ENCODE data around the gene ASB3.
"Not testable (repeated sequence)": the region's sequence is repeated elsewhere in the genome, so short reads cannot be mapped to it uniquely, and the experiment has no call there.

The ASB3 gene

GRCh38 chr2:53729143-53729762 lies 57.5 kb downstream of the ASB3 start:
- no peak for DNase-seq

- DNase-seq: no peak
Observed at GRCh38 chr2:53727921-53728320, 58.8 kb downstream of the ASB3 start.

- no peak for DNase-seq
Observed at GRCh38 chr2:53725662-53726061, 61.1 kb downstream of the ASB3 start.

- no peak for DNase-seq
Observed at GRCh38 chr2:53724536-53724935, 62.2 kb downstream of the ASB3 start.

GRCh38 chr2:53720944-53721343 lies 65.8 kb downstream of the ASB3 start:
- not testable (repeated sequence) for DNase-seq

- DNase-seq: no peak
Observed at GRCh38 chr2:53715568-53715967, 71.2 kb downstream of the ASB3 start.

- no peak for DNase-seq
Observed at GRCh38 chr2:53711271-53711780, 75.4 kb downstream of the ASB3 start.

GRCh38 chr2:53708988-53709387 lies 77.8 kb downstream of the ASB3 start:
- no peak for DNase-seq

- no peak for DNase-seq
Observed at GRCh38 chr2:53701221-53701620, 85.5 kb downstream of the ASB3 start.

- no peak for DNase-seq
Observed at GRCh38 chr2:53697686-53698085, 89.1 kb downstream of the ASB3 start.

GRCh38 chr2:53697092-53697491 lies 89.7 kb downstream of the ASB3 start:
- DNase-seq: no peak

GRCh38 chr2:53695575-53695974 lies 91.2 kb downstream of the ASB3 start:
- no peak for DNase-seq

GRCh38 chr2:53694096-53694771 lies 92.5 kb downstream of the ASB3 start:
- no peak for DNase-seq

- DNase-seq: no peak
Observed at GRCh38 chr2:53690876-53691275, 95.9 kb downstream of the ASB3 start.

GRCh38 chr2:53672881-53673522 lies 113.8 kb downstream of the ASB3 start:
- DNase-seq: no peak

GRCh38 chr2:53670331-53670730 lies 116.4 kb downstream of the ASB3 start:
- DNase-seq: no peak

GRCh38 chr2:53668624-53669026 lies 118.1 kb downstream of the ASB3 start:
- DNase-seq: no peak

GRCh38 chr2:53667130-53667529 lies 119.6 kb downstream of the ASB3 start:
- not testable (repeated sequence) for DNase-seq

GRCh38 chr2:53660886-53661285 lies 125.9 kb downstream of the ASB3 start:
- DNase-seq: no peak

GRCh38 chr2:53658474-53658873 lies 128.3 kb downstream of the ASB3 start:
- DNase-seq: not testable (repeated sequence)

- DNase-seq: no peak
Observed at GRCh38 chr2:53655256-53655655, 131.5 kb downstream of the ASB3 start.

- no peak for DNase-seq
Observed at GRCh38 chr2:53654396-53654795, 132.4 kb downstream of the ASB3 start.

- no peak for DNase-seq
Observed at GRCh38 chr2:53652131-53652530, 134.6 kb downstream of the ASB3 start.

- no peak for DNase-seq
Observed at GRCh38 chr2:53646788-53647187, 140.0 kb downstream of the ASB3 start.
